Left ventricle myocardium superior (tissue), 1 donor: ENCODE measurements around the gene PNKD. TPM values are rescaled to one million over a fixed set of nuclear protein-coding genes. Genes with fewer than 3 reads are reported as not detected.
"Not testable (repeated sequence)": the region's sequence is repeated elsewhere in the genome, so short reads cannot be mapped to it uniquely, and the experiment has no call there.

Experiments
- ATAC-seq: fragments of 200-7000 bp; cut with Tn5 transposase; one replicate; pipeline ENCODE4 v1.9.1; 2020; ENCODE audit warnings: mild to moderate bottlenecking, moderate library complexity
- DNase-seq: peaks from one replicate; pipeline ENCODE4 v3.0.0-alpha.2; 2020
- intact Hi-C: fragments of 100-400 bp; cut with micrococcal nuclease; formaldehyde crosslinking; loops from one replicate; pipeline ENCODE4 v1.11.0; 2022
- total RNA-seq: library from RNA; stranded (reverse); fragmentation: NEBNext Ultra II Directional; extraction: Animal tissue kit (Norgen Biotek cat#: 25700); gene quantifications from one replicate; pipeline ENCODE4 v1.2.1, GENCODE V29; 2021
- donor health status: DM: no; HTN: yes; CAD: no; lungs with severe emphysema.

The PNKD gene
- total RNA-seq, 1 donor from 2014 or later: 67.1 TPM

GRCh38 chr2:218310853-218311540 is 40.7 kb downstream of the PNKD start:
- DNase-seq: no peak
- intact Hi-C loops: no loop called here
- ATAC-seq: no peak

GRCh38 chr2:218311541-218312266 is 41.4 kb downstream of the PNKD start:
- DNase-seq, ATAC-seq, intact Hi-C loops: not testable (repeated sequence)

GRCh38 chr2:218312267-218312756 is 42.0 kb downstream of the PNKD start:
- ATAC-seq: no peak
- intact Hi-C loops: no loop called here
- DNase-seq: no peak

- intact Hi-C loops: no loop called here
- DNase-seq: no peak
- no peak for ATAC-seq
Observed at GRCh38 chr2:218313356-218313755, 43.0 kb downstream of the PNKD start.

GRCh38 chr2:218314764-218315163 is 44.4 kb downstream of the PNKD start:
- intact Hi-C loops, ATAC-seq, DNase-seq: not testable (repeated sequence)

- DNase-seq (no peak), ATAC-seq (no peak)
- intact Hi-C loops: no loop called here
Observed at GRCh38 chr2:218315397-218315796, 45.1 kb downstream of the PNKD start.

GRCh38 chr2:218317303-218317630 is 46.9 kb downstream of the PNKD start:
- intact Hi-C loops: no loop called here
- no peak for DNase-seq
- no peak for ATAC-seq

- intact Hi-C loops: no loop called here
- ATAC-seq (no peak), DNase-seq (no peak)
Observed at GRCh38 chr2:218317835-218318234, 47.5 kb downstream of the PNKD start.

- ATAC-seq (no peak), DNase-seq (no peak)
- intact Hi-C loops: no loop called here
Observed at GRCh38 chr2:218318241-218318640, 47.9 kb downstream of the PNKD start.

- intact Hi-C loops: no loop called here
- DNase-seq: no peak
- no peak for ATAC-seq
Observed at GRCh38 chr2:218319813-218320365, 49.6 kb downstream of the PNKD start.

- intact Hi-C loops: no loop called here
- DNase-seq: no peak
- no peak for ATAC-seq
Observed at GRCh38 chr2:218320704-218321336, 50.5 kb downstream of the PNKD start.

GRCh38 chr2:218322768-218323525 is 52.6 kb downstream of the PNKD start:
- ATAC-seq (peak; percentile 91), DNase-seq (peak; percentile 81)
- intact Hi-C loops: no loop called here

- DNase-seq: peak; percentile 45
- ATAC-seq: peak; percentile 11
- intact Hi-C loops: no loop called here
Observed at GRCh38 chr2:218323526-218324472, 53.5 kb downstream of the PNKD start.

- DNase-seq: no peak
- no peak for ATAC-seq
- intact Hi-C loops: no loop called here
Observed at GRCh38 chr2:218325566-218326160, 55.3 kb downstream of the PNKD start.

- no peak for DNase-seq
- no peak for ATAC-seq
- intact Hi-C loops: no loop called here
Observed at GRCh38 chr2:218326315-218326714, 56.0 kb downstream of the PNKD start.

- no peak for DNase-seq
- ATAC-seq: no peak
- intact Hi-C loops: no loop called here
Observed at GRCh38 chr2:218327451-218328210, 57.3 kb downstream of the PNKD start.

GRCh38 chr2:218328294-218328693 is 58.0 kb downstream of the PNKD start:
- DNase-seq: no peak
- intact Hi-C loops: no loop called here
- no peak for ATAC-seq
